ENCODE results near the gene SMURF2. TPM values are rescaled to one million over a fixed set of nuclear protein-coding genes. Genes with fewer than 3 reads are reported as not detected.

Gene SMURF2
- total RNA-seq, 2 experiments from 2014 or later, result 13.5 to 14.1 TPM

DNA sequence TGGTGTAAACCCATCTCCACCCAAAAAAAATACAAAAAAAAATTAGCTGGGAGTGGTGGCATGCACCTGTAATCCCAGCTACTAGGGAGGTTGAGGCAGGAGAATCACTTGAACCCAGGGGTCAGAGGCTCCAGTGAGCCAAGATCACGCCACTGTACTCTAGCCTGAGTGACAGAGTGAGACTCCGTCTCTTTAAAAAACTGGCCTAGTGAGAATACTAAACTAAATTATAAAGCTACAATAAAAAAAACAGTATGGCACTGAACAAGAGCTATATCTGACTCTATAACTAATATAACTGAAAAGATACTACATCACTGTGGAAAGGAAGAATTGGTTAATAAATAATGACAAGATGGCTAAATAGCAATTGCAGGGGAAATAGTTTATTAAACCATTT lies 6.4 kb downstream of the SMURF2 start:
- Mint-ChIP-seq H3K4me1 (peaks cover 46% of the 10 kb centered on the region), H3K36me3 (peaks cover 10% of the 10 kb centered on the region), H3K9me3 (peaks cover 2% of the 10 kb centered on the region), H3K27ac (no peak overlapping the region), H3K4me3 (no peak overlapping the region), H3K27me3 (no peaks in the 10 kb centered on the region)
- DNase-seq, result no peak

DNA sequence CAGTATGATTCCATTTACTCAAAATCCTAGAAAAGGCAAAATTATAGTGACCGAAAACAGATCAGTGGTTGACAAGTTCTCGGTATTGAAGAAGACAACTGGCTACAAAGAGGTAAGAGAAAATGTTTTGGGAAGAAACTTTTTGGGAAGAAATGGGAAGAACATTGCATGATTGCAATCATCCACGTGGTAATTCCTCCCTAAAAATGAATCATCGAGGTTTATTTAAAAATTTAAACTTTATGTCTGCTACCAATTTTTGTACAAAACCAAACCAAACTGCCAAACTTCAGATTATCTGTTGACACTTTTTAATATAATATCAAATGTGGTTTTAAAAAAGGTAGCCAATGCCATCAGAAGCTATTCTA lies 8.1 kb downstream of the SMURF2 start:
- Mint-ChIP-seq H3K27me3 (no peaks in the 10 kb centered on the region), H3K9me3 (peaks cover 2% of the 10 kb centered on the region), H3K4me1 (peaks cover 39% of the 10 kb centered on the region), H3K36me3 (peaks cover 10% of the 10 kb centered on the region), H3K27ac (no peak overlapping the region), H3K4me3 (no peak overlapping the region)
- no peak for DNase-seq

DNA sequence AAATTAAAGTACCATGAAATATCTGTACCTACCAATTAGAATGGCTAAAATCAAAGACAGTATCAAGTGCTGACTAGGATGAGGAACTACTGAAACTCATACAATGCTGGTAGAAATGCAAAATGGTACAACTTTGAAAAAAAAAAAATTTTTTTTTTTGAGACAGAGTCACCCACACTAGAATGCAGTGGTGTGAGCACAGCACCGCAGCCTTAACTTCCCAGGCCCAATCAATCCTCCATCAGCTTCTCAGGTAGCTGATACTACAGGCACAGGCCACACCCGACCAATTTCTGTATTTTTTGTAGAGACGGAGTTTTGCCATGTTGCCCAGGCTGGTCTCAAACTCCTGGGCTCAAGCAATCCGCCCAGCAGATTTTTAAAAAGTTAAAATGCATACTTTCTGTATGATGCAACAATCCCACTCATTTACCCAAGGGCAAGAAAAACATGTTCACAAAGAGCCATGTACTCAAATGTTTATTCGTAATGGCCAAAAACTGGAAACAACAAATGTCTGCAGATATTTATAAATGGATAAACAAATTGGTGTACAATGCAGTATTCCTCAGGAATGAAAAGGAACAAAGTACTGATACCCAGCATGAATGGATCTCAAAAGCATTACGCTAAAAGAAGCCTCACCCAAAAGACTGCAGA lies 8.7 kb downstream of the SMURF2 start:
- Mint-ChIP-seq H3K4me3 (no peak overlapping the region), H3K36me3 (peaks cover 10% of the 10 kb centered on the region), H3K27ac (peak overlapping the region; percentile 77), H3K9me3 (peaks cover 2% of the 10 kb centered on the region), H3K27me3 (no peaks in the 10 kb centered on the region), H3K4me1 (peaks cover 42% of the 10 kb centered on the region)
- no peak for DNase-seq

DNA sequence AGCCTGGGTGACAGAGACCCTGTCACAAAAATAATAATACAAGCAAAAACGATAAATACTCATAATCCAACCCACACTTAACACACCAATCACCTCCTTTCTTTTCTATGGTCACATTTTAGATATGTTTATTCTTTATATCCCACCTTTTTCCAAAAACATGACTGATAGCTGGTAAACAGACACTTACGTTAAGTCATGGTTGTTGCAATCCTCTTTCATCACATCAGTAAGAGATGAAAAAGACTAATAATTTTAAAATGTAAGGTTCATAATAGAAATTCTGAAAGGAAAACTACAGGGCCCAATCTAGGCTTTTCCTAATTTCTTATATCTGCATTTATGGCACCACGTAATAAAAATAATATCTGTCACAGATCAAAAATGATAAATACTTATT lies 10.2 kb downstream of the SMURF2 start:
- H3K27ac Mint-ChIP-seq, result no peak overlapping the region
- no peaks in the 10 kb centered on the region for H3K27me3 Mint-ChIP-seq
- peaks cover 2% of the 10 kb centered on the region for H3K9me3 Mint-ChIP-seq
- no peak overlapping the region for H3K4me3 Mint-ChIP-seq
- H3K4me1 Mint-ChIP-seq, result peaks cover 38% of the 10 kb centered on the region
- peaks cover 8% of the 10 kb centered on the region for H3K36me3 Mint-ChIP-seq
- no peak for DNase-seq

DNA sequence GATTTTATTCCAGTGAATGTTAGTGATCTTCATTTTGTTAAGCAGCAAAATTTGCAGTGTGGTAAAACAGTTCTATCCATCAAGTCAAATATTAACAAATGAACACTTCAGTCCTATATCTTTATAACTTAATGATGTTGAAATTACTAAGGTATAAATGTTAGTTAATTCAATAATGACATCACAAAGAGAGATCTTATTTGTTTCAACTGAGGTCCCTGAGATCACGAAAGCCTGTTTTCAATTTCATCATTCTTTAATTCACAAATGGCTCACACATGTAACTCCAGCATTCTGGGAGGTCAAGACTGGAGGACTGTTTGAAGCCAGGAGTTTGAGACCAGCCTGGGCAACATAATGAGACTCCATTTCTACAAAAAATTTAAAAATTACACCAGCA lies 13.9 kb downstream of the SMURF2 start:
- peaks cover 37% of the 10 kb centered on the region for H3K4me1 Mint-ChIP-seq
- H3K4me3 Mint-ChIP-seq, result no peak overlapping the region
- no peaks in the 10 kb centered on the region for H3K27me3 Mint-ChIP-seq
- no peak for DNase-seq
- H3K9me3 Mint-ChIP-seq, result no peaks in the 10 kb centered on the region
- H3K36me3 Mint-ChIP-seq, result no peaks in the 10 kb centered on the region
- H3K27ac Mint-ChIP-seq, result peak overlapping the region; percentile 36

DNA sequence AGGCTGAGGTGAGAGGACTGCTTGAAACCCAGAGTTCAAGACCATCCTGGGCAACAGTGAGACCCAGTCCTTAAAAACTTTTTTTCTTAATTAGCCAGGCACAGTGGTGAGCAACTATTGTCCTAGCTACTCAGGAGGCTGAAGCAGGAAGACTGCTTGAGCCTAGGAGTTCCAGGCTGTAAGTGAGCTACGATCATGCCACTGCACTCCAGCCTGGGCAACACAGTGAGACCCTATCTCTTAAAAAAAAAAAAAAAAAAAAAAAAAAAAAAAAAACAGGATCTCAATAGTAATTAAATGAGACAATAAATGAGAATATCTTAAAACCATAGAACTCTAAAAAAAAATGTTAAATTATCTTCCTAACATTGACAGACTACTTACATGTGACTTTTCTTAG lies 14.3 kb downstream of the SMURF2 start:
- Mint-ChIP-seq H3K4me3 (no peak overlapping the region), H3K4me1 (peaks cover 33% of the 10 kb centered on the region), H3K36me3 (no peaks in the 10 kb centered on the region), H3K27ac (no peak overlapping the region), H3K9me3 (no peaks in the 10 kb centered on the region), H3K27me3 (no peaks in the 10 kb centered on the region)
- DNase-seq, result no peak

DNA sequence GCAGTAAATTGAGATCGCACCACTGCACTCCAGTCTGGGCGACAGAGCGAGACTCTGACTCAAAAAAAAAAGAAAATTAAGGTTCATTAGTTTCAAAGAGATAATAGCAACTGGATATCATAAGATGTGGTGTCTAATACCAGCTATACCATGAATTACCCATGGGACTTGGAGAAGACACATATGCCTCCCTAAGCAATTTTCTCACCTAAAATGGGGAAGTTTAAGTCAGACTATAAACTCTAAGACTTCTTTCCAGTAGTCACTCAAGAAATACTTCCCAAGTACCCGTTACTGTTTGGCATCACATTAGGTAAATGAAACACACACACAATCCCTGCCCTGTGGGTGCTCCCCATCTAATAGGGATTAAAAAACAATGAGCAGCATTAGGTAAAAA lies 22.6 kb downstream of the SMURF2 start:
- Mint-ChIP-seq H3K36me3 (peaks cover 16% of the 10 kb centered on the region), H3K4me1 (peaks cover 41% of the 10 kb centered on the region), H3K4me3 (no peak overlapping the region), H3K9me3 (peaks cover 3% of the 10 kb centered on the region), H3K27me3 (no peaks in the 10 kb centered on the region), H3K27ac (no peak overlapping the region)
- DNase-seq, result no peak

DNA sequence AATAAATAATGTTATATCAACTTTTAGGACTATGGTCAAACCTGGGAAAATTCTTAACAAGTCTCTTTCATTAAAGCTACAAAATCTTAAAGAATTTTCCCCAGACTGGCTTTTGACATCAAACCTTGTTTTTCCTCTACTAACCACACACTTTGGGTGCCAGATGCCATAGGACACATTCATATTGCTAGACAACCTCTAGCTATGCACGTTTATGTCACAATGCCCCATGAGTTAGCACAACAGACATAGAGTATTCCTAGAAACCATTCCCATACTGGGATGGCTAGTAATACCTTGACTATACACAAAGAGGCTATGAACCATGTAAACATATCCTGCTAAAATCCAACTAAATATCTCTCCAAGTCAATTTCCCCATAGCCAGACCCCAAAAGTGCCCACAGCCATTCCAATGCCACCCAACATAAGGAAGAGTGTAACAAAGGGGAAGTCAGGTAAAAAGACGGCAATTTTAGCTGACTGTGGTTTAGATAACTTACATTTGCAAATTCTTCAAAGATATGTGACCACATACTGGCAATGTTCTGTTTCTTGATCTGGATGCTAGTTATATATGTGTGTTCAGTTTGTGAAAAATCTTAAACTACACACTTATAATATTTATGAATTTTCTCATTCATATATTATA lies 23.4 kb downstream of the SMURF2 start:
- peaks cover 16% of the 10 kb centered on the region for H3K36me3 Mint-ChIP-seq
- no peaks in the 10 kb centered on the region for H3K27me3 Mint-ChIP-seq
- peaks cover 49% of the 10 kb centered on the region for H3K4me1 Mint-ChIP-seq
- DNase-seq, result no peak
- H3K9me3 Mint-ChIP-seq, result peaks cover 3% of the 10 kb centered on the region
- H3K4me3 Mint-ChIP-seq, result no peak overlapping the region
- H3K27ac Mint-ChIP-seq, result no peak overlapping the region

DNA sequence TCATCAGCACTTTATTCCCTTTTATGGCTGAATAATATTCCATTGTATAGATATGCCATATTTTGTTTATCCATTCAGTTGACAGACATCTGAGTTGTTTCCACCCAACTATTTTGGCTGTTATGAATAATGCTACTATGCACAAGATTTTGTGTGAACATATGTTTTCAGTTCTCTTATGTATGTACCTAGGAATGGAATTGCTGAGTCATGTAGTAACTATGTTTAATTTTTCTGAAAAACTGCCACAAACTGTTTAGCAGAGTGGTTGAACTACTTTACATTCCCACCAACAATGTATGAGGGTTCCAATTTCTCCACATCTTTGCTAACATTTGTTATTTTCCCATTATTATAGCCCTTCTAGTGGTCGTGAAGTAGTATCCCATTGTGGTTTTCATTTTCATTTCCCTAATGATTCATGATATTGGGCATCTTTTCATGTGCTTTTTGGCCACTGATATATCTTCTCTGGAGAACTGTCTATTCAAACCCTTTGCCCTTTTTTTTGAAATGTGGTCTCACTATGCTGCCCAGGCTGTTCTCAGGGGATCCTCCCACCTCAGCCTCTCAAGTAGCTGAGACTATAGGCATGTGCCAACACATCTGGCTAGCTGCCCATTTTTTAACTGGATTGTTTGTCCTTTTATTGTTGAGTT lies 26.3 kb downstream of the SMURF2 start:
- H3K27ac Mint-ChIP-seq, result peak overlapping the region; percentile 84
- peaks cover 59% of the 10 kb centered on the region for H3K4me1 Mint-ChIP-seq
- H3K36me3 Mint-ChIP-seq, result peaks cover 12% of the 10 kb centered on the region
- H3K9me3 Mint-ChIP-seq, result peaks cover 3% of the 10 kb centered on the region
- H3K4me3 Mint-ChIP-seq, result no peak overlapping the region
- DNase-seq, result no peak
- no peaks in the 10 kb centered on the region for H3K27me3 Mint-ChIP-seq

DNA sequence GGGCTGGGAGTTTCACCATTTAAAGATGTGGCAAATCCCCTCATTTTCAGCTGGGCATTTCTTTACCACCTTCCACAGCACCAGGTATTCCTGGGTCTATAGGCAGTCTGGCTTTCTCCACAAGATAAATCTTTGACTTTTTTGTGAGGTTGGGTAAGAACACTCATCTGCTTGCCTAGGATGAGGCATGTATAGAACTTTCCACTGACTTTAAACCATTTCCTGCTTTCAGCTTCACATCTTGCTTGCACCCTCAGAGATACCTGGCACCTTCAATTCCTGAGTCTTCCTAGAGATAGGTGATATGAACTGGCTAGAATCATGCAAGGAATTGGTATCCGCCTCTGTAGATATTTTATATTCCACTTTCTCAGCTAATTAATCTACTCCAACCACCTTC lies 27.9 kb downstream of the SMURF2 start:
- Mint-ChIP-seq H3K9me3 (peaks cover 3% of the 10 kb centered on the region), H3K27me3 (no peaks in the 10 kb centered on the region), H3K36me3 (peaks cover 12% of the 10 kb centered on the region), H3K27ac (peak overlapping the region; percentile 32), H3K4me3 (no peak overlapping the region), H3K4me1 (peaks cover 59% of the 10 kb centered on the region)
- no peak for DNase-seq

DNA sequence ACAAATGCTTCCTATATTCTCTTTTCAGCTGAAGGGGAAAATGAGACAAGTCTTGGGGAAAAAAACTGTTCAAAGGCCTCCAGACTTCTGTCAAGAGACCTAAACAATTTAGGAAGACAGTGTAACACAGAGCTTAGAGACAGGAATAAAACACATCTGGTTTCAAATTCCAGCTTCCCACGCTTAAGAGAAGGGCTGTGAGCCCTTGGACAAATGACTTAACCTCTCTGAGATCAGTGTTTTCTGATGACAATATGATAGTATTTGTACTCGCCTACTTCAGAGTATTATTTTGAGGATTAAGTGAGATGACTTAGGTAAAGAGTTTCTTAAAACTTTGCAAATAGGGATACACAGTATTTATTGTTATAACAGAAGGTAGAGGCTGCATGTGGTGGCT lies 29.5 kb downstream of the SMURF2 start:
- H3K4me1 Mint-ChIP-seq, result peaks cover 70% of the 10 kb centered on the region
- peaks cover 7% of the 10 kb centered on the region for H3K36me3 Mint-ChIP-seq
- H3K9me3 Mint-ChIP-seq, result peaks cover 3% of the 10 kb centered on the region
- H3K4me3 Mint-ChIP-seq, result no peak overlapping the region
- H3K27me3 Mint-ChIP-seq, result no peaks in the 10 kb centered on the region
- H3K27ac Mint-ChIP-seq, result no peak overlapping the region
- no peak for DNase-seq

DNA sequence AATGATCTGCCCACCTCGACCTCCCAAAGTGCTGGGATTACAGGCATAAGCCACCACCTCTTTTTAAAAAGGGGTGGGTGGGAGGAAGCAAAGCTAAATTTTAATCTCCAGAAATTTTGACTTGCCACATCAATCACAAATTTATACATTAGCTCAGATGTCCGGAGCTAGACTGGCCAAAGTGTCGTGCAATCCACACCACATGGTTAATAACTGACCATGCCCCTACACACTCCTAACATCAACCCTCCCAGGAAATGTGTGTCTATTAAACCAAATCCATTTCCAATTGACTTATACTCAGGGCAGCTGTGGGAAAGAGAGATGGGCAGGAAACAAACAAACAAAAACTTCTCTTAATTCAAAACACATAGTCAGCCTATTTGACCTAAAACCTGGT lies 29.9 kb downstream of the SMURF2 start:
- Mint-ChIP-seq H3K9me3 (peaks cover 3% of the 10 kb centered on the region), H3K36me3 (peaks cover 7% of the 10 kb centered on the region), H3K27ac (no peak overlapping the region), H3K4me1 (peaks cover 74% of the 10 kb centered on the region), H3K4me3 (no peak overlapping the region), H3K27me3 (no peaks in the 10 kb centered on the region)
- no peak for DNase-seq

DNA sequence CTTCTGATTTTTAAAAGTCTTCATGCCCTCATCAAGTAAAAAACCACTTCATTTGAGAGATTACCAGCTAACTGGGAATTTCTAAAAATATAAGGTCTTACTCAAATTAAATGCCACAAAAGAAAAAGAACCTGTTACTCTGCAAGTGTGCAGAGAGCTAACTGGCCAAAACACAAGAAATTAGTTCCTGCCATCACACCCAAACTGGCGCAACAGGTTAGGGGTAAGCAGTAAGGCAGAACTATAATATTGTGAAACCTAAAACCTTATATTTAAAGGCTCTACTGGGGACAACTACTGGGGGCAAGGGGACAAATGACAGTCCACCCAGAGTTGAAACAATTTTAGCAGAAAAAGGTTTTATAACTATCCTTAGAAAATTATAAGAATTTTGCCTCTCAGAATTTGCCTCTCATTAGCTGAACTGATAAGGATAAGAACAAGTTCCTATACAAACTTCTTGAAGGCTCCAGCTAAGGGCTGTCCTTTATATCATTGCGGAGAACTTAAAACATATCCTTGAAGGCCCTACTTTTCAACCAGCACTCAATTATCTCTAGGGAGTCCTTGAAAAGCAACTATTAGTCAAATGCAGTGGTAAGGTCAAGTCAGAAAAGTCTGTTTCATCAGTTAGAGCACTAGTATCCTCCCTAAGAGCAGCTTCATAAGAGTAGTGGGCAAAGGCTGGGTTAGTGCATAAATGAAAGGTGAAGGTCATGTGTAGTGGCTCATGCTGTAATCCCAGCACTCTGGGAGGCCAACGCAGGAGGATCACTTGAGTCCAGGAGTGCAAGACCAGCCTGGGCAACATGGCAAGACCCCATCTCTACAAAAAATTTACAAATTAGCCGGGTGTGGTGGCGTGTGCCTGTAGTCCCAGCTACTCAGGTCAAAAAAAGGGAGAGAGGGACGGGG lies 31.5 kb downstream of the SMURF2 start:
- H3K9me3 Mint-ChIP-seq, result peaks cover 3% of the 10 kb centered on the region
- H3K4me1 Mint-ChIP-seq, result peaks cover 70% of the 10 kb centered on the region
- no peak for DNase-seq
- H3K27ac Mint-ChIP-seq, result no peak overlapping the region
- H3K36me3 Mint-ChIP-seq, result peaks cover 13% of the 10 kb centered on the region
- no peaks in the 10 kb centered on the region for H3K27me3 Mint-ChIP-seq
- H3K4me3 Mint-ChIP-seq, result no peak overlapping the region

DNA sequence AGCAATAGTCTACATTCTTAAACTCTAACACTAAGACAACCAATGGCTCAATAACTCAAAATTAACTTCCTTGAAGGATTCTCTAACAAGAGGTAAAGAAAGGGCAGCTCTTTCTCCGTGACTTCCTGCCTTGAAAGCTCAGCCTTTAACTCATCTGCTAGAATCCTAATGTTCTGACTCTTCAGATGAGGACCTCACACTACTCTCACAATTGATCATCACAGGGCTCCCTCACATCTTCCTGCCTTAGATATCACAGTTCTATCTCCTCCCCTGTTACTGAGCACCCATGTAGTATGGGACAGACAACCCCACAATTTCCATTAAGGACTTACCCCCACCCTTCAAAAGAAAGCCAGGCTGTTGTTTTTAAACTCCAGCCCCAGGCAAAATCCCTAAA lies 33.5 kb downstream of the SMURF2 start:
- Mint-ChIP-seq H3K36me3 (peaks cover 11% of the 10 kb centered on the region), H3K4me3 (peak overlapping the region; percentile 60), H3K4me1 (peaks cover 58% of the 10 kb centered on the region), H3K9me3 (no peaks in the 10 kb centered on the region), H3K27ac (peak overlapping the region; percentile 82), H3K27me3 (no peaks in the 10 kb centered on the region)
- DNase-seq, result peak; percentile 14

DNA sequence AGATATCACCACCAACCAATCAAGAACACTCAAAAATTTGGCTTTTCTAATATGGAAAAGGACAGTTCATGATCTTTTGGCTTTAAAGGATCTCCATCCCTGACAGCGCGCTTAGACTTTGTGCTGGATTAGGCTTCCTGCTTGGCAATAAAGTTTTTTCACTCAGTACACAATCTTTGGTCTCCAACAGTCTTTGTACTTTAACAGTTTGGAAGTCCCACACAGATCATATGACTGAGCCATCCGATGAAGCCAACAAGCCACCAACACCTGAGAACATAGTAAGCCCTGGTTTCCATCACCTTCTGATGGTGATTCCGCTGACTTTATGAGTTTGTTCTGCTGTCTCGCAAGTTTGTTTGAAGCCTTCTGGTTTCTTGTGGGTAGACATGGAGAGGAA lies 34.3 kb downstream of the SMURF2 start:
- H3K4me3 Mint-ChIP-seq, result peak overlapping the region; percentile 60
- no peak for DNase-seq
- H3K27me3 Mint-ChIP-seq, result no peaks in the 10 kb centered on the region
- peaks cover 61% of the 10 kb centered on the region for H3K4me1 Mint-ChIP-seq
- H3K9me3 Mint-ChIP-seq, result no peaks in the 10 kb centered on the region
- peaks cover 11% of the 10 kb centered on the region for H3K36me3 Mint-ChIP-seq
- peak overlapping the region; percentile 82 for H3K27ac Mint-ChIP-seq
